Measurements from ENCODE around the gene CEMIP.

DNA sequence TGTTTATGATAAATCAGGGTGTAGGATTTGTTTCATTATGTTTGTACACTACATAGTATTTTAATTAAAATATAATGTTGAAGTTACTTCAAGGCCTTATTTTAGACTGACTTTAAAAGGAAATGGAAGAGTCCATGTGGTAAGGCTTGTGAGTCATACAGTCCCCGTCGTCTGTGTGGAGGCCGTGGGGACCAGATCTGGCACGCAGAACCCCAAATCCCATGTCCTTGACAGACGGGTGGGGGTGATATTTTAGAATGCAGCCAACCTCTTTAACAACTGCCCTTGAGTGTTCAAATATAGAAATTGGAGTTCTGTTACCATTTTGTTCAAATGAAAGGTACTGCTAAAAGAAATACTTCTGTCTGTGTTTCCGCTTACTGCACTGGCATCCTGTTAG lies 48.2 kb upstream of the CEMIP start:
- TF ChIP-seq, protein P1, sequence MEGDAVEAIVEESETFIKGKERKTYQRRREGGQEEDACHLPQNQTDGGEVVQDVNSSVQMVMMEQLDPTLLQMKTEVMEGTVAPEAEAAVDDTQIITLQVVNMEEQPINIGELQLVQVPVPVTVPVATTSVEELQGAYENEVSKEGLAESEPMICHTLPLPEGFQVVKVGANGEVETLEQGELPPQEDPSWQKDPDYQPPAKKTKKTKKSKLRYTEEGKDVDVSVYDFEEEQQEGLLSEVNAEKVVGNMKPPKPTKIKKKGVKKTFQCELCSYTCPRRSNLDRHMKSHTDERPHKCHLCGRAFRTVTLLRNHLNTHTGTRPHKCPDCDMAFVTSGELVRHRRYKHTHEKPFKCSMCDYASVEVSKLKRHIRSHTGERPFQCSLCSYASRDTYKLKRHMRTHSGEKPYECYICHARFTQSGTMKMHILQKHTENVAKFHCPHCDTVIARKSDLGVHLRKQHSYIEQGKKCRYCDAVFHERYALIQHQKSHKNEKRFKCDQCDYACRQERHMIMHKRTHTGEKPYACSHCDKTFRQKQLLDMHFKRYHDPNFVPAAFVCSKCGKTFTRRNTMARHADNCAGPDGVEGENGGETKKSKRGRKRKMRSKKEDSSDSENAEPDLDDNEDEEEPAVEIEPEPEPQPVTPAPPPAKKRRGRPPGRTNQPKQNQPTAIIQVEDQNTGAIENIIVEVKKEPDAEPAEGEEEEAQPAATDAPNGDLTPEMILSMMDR (IDR thresholded peaks at IDR 0.05), result no peak
- TF ChIP-seq POLR2A (IDR thresholded peaks at IDR 0.05), result no peak

Data from lower leg skin (tissue), 3 donors.